Astrocyte of the cerebellum (primary cell): ENCODE results near the gene UGT2B28.
"Not testable (repeated sequence)": the region's sequence is repeated elsewhere in the genome, so short reads cannot be mapped to it uniquely, and the experiment has no call there.

Source experiments
- DNase-seq: peaks from one replicate; pipeline ENCODE4 v3.0.0-alpha.2; 2011; ENCODE audit warnings: low read depth
- H3K4me3 ChIP-seq: 2 replicates; pipeline ENCODE4 v1.5.1; 2011; ENCODE audit warnings: mild to moderate bottlenecking, low read depth, low read length, moderate library complexity
- in situ Hi-C: cut with HindIII; loops from 2 replicates; pipeline ENCODE4 v1.10.0; 2017; ENCODE audit warnings: low sequenced_read_pairs
- TF ChIP-seq, protein P1 (sequence below): IDR thresholded peaks from 2 replicates; pipeline ENCODE4 v1.5.1; 2012; ENCODE audit warnings: low read length, low read depth, moderate library complexity, mild to moderate bottlenecking; ENCODE audit errors: missing control alignments

The UGT2B28 gene

DNA sequence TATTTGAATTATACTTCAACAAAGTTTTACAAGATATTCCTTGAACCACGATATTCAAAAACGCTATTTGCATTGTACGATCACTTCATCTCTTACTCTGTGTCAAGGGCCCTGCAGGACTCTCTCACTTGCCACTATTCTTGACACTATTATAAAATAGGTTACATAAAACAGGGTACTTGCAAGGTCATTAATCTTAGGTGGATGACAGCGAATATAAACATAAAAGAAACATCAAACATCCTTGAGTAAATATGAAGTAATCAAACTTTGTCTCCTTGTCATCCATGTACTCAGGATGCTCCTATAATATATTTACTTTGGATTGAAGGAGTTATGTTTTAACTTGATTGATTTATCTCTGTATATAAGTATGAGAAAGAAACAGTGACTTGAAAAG lies at the start of gene UGT2B28:
Gene UGT2B28 (plus strand): TSS at position 395 of the 400 bp plus-strand sequence. CDS start 26 bp downstream, outside the sequence.
- DNase-seq, in situ Hi-C loops, H3K4me3 ChIP-seq: not testable (repeated sequence)

DNA sequence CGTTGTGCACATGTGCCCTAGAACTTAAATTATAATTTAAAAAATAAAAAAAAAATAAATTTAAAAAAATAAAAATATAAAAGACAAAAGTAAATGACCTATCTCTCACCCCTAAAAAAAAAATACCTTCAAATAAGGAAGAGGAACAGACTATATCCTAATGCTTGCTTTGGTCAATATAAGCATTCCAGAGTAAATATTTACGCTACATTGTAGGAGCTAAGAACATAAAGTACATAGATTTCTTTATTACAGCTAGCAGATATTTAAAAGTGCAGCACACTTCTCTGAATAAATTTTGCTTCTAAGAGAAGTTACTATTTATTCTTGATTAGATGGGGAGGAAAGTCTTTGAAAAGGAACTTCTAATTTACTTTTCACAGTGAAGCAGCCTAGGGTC lies 41.2 kb upstream of the UGT2B28 start:
- in situ Hi-C loops, result no loop called here
- TF ChIP-seq, protein P1, sequence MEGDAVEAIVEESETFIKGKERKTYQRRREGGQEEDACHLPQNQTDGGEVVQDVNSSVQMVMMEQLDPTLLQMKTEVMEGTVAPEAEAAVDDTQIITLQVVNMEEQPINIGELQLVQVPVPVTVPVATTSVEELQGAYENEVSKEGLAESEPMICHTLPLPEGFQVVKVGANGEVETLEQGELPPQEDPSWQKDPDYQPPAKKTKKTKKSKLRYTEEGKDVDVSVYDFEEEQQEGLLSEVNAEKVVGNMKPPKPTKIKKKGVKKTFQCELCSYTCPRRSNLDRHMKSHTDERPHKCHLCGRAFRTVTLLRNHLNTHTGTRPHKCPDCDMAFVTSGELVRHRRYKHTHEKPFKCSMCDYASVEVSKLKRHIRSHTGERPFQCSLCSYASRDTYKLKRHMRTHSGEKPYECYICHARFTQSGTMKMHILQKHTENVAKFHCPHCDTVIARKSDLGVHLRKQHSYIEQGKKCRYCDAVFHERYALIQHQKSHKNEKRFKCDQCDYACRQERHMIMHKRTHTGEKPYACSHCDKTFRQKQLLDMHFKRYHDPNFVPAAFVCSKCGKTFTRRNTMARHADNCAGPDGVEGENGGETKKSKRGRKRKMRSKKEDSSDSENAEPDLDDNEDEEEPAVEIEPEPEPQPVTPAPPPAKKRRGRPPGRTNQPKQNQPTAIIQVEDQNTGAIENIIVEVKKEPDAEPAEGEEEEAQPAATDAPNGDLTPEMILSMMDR, result no peak
- no peak for DNase-seq
- H3K4me3 ChIP-seq, result no peak overlapping the region

DNA sequence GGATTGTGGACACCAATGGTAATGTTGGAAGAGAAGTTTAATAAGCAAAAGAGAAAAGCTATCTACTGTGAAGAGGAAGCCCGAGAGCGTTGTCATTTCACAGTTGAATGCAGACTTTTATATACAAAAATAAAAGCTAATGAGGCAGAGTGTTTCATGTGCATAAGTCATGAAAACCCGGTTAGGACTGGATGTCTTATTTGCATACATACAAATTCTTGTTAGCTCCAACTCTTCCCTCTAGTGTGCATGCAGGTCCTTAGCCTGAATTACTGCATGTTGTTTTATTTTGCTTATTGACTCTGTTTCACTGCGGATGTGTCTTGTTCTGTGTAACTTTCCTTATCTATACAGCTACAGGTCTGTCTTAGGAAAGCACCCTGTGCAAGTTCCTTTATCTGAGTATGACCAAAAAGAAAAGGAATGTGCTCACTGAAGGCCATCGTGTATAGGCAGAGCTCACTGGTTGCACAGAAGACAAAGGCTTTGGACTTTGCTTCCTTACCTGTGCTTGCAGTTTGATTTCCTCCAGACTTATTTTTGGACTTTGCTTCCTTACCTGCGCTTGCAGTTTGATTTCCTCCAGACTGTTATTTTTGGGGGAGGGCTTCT lies 40.6 kb upstream of the UGT2B28 start:
- in situ Hi-C loops, result no loop called here
- TF ChIP-seq, protein P1, result no peak
- DNase-seq, result no peak
- no peak overlapping the region for H3K4me3 ChIP-seq

DNA sequence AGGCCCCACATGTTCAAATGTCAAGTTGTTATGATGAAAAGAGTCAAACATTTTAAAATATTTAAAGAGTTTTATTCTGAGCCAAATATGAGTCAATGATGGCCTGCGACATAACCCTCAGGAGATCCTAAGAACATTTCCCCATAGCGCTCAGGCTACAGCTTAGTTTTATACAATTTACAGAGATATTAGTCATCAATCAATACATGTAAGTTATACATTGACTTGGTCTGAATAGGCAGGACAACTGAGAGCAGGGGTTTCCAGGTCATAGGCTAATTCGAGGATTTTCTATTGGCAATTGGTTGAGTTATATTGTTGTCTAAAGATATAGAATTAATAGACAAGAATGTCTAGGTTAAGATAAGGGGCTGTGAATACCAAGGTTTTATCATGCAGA lies 39.5 kb upstream of the UGT2B28 start:
- DNase-seq, H3K4me3 ChIP-seq, in situ Hi-C loops: not testable (repeated sequence)

DNA sequence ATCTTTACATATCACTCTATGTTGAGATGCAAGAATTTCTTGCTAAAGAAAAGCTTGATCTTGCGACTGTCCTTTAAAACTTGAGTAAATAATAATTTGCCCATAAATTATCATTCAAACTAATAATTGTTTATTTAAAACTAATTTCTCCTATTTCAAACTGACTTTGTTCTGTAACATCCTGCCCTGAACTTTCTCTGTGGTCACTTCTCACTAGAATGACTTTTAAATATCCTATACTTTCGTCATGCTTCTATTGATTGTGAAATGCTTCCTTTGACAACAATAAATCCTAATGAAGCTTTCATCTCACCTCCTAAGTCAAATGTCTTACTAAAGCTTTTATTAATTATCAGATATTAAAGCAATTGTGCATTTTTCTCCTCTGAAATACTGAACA lies 38.5 kb upstream of the UGT2B28 start:
- in situ Hi-C loops, H3K4me3 ChIP-seq, DNase-seq: not testable (repeated sequence)

DNA sequence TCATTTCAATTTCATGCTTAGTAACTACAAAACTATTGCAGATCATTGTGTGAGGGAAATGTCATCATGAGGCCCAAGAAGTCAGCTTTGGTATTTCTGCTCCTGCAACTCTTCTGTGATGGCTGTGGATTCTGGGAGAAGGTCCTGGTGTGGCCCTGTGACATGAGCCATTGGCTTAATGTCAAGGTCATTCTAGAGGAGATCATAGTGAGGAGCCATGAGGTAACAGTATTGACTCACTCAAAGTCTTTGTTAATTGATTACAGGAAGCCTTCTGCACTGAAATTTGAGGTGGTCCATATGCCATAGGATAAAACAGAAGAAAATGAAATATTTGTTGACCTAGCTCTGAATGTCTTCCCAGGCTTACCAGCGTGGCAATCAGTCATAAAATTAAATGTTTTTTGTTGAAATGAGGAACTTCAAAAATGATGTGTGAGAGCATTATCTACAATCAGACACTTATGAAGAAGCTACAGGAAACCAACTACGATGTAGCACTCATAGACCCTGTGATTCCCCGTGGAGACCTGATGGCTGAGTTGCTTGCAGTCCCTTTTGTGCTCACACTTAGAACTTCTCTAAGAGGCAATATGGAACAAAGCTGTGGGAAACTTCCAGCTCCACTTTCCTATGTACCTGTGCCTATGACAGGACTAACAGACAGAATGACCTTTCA lies 37.6 kb upstream of the UGT2B28 start:
- H3K4me3 ChIP-seq, in situ Hi-C loops, DNase-seq: not testable (repeated sequence)

DNA sequence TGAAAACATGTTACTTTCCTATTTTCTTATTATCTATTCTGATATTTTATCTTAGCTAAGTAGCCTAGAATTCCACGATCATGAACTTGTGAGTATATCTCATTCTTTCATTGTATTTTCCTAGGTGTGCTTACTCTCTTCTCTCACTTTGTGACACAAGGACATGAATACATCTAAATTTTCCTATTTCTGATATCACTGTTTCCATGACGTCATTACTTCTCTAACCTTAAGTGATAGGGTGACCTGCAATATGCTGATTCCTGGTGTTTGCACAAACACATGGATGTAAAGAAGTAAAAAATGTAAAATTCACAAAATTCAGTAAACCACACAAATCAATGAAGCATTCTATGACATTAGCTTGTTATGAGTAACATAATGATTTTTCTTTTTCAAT lies 29.4 kb upstream of the UGT2B28 start:
- in situ Hi-C loops, H3K4me3 ChIP-seq, DNase-seq: not testable (repeated sequence)

DNA sequence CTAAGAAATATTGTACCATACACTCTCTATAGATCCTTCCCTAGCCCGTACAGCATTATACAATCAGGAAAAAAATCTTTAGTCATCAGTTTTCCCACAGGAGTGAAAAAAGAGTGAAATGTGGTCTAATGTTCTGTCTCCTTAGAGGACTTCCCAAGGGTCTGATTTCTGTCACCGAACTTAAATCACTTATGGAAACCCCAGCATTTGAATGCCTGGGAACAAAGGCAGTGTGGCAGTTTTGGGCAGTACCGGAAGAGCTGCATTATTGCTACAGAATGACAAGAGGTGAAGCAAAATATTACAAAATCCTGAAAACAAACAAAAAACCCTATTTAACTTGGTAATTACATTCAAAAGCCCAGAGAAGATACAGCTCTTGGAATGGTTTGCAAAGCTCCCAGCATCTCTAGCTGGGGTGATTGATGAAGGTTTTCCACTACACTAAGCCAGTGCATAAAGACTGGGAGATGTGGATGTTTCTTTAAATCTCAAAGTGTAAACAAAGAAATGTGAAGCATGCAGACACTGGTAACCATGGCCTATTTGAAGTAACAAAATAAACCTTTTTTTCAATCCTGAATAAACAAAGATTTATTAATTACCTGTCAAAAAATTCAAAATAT lies 27.0 kb upstream of the UGT2B28 start:
- in situ Hi-C loops, DNase-seq, H3K4me3 ChIP-seq: not testable (repeated sequence)

DNA sequence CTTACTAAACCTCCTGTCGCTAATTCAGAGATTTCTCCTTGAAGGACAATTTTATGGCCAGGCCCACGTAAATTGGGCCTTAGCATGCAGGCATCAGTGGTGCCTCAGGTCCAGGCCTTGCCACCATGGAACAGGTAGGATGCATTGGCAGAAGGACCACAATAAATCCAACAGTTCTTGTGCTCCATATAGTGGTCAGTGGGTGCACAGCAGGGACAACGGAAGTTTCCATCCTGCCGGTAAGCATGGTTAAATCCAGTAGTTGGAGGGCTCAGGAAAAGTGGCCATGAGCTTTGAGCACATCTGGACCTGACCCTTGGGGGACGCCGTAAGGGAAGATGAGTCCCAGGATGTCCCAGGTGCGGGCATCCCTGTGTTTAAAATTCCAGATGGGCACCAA lies 11.7 kb upstream of the UGT2B28 start:
- DNase-seq, in situ Hi-C loops, H3K4me3 ChIP-seq: not testable (repeated sequence)

DNA sequence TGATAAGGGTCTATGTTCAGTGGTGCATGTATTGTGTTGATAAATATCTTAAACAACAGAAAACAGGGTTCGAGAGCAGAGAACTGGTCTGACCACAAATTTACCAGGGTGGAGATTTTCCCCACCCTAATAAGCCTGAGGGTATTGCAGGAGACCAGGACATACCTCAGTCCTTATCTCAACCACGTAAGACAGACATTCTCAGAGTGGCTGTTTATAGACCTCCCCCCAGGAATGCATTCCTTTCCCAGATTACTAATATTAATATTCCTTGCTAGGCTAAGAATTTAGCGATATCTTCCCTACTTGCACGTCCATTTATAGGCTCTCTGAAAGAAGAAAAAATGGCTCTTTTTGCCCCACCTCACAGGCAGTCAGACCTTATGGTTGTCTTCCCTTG lies 16.1 kb downstream of the UGT2B28 start:
- H3K4me3 ChIP-seq, in situ Hi-C loops, DNase-seq: not testable (repeated sequence)

DNA sequence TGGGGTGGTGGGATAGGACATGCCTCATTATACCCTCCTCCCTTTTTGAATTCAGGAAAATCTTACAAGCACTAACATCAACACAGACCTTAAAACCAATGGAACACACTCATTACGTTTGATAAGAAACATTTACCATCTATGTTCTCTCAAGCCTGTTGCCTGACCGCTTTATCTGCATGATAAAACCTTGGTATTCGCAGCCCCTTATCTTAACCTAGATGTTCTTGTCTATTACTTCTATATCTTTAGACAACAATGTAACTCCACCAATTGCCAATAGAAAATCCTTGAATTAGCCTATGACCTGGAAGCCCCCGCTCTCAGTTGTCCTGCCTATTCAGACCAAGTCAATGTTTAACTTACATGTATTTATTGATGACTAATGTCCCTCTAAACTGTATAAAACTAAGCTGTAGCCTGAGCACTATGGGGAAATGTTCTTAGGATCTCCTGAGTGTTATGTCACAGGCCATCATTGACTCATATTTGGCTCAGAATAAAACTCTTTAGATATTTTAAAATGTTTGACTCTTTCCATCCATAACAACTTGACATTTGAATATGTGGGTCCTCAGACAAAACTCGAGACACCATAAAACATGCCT lies 28.3 kb downstream of the UGT2B28 start:
- DNase-seq, in situ Hi-C loops, H3K4me3 ChIP-seq: not testable (repeated sequence)

DNA sequence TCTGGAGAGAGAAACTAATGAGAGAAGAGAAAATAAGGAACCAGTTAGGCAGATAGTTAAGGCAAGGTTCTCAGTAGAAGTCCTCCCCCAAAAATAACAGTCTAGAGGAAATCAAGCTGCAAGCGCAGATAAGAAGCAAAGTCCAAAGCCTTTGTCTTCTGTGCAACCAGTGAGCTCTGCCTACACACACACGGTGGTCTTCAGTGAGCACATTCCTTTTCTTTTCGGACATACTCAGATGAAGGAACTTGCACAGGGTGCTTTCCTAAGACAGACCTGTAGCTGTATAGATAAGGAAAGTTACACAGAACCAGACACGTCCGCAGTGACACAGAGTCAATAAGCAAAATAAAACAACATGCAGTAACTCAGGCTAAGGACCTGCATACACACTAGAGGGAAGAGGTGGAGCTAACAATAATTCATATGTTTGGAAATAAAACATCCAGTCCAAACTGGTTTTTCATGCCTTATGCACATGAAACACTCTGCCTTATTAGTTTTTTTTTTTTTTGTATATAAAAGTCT lies 29.3 kb downstream of the UGT2B28 start:
- DNase-seq, in situ Hi-C loops, H3K4me3 ChIP-seq: not testable (repeated sequence)

DNA sequence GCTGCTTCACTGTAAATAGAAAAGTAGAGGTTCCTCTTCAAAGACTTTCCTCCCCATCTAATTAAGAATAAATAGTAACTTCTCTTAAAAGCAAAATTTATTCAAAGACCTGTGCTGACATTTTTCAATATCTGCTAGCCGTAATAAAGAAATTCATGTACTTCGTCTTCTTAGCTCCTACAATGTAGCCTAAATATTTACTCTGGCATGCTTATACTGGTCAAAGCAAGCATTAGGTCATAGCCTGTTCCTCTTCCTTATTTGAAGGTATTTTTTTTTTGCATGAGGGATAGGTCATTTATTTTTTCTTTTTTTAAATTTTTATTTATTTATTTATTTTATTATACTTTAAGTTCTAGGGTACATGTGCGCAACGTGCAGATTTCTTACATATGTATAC lies 30.0 kb downstream of the UGT2B28 start:
- H3K4me3 ChIP-seq, in situ Hi-C loops, DNase-seq: not testable (repeated sequence)
